LNCaP clone FGC (cell line): ENCODE measurements around the gene ANO2.

Experiments used
- DNase-seq: peaks from one replicate; pipeline ENCODE4 v3.0.0-alpha.2; 2011; ENCODE audit warnings: low read depth
- H3K4me3 ChIP-seq: 2 replicates; pipeline ENCODE4 v1.5.1; 2011; ENCODE audit warnings: mild to moderate bottlenecking, low read depth, low read length, control low read depth
- TF ChIP-seq, protein P1 (sequence below): IDR thresholded peaks from 2 replicates; pipeline ENCODE4 v1.5.1; 2012; ENCODE audit warnings: mild to moderate bottlenecking; ENCODE audit not compliant: control insufficient read depth, insufficient read depth; ENCODE audit errors: extremely low read depth

Gene ANO2

DNA sequence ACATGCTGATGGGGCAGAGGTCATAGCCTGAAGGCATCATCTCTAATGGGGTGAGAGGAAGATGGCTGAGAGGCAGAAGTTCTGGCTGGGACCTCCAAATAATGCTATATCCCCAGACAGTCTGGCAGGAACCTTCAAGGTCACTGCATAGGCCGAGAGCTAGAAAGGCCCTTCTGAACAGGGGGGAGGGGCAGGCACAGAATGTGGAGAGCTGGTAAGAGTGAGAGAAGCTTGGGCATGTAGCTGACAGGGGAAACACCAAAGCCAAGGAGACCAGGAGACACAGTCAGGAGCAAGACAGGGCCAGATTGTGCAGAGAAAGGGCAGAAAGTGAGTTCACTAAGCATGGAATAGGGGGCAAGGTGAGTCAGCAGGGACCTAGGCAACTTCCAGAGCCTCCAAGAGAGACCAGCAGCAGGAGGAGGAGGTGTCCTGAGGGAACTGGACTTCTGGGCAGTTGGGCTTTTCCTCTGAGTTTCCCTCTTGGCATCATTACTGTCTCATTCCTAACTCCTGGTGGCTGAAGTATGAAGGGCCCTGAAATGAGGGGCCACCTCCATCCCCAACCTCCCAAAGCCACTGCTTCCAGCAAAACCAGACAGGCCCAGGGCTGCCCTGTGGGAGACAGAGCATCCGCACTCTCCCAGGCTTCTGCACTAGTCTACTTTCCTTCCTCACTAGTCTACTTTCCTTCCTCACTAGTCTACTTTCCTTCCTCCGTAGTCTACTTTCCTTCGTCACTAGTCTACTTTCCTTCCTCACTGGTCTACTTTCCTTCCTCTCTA lies 17.1 kb downstream of the ANO2 start:
- no peak overlapping the region for H3K4me3 ChIP-seq
- TF ChIP-seq, protein P1, sequence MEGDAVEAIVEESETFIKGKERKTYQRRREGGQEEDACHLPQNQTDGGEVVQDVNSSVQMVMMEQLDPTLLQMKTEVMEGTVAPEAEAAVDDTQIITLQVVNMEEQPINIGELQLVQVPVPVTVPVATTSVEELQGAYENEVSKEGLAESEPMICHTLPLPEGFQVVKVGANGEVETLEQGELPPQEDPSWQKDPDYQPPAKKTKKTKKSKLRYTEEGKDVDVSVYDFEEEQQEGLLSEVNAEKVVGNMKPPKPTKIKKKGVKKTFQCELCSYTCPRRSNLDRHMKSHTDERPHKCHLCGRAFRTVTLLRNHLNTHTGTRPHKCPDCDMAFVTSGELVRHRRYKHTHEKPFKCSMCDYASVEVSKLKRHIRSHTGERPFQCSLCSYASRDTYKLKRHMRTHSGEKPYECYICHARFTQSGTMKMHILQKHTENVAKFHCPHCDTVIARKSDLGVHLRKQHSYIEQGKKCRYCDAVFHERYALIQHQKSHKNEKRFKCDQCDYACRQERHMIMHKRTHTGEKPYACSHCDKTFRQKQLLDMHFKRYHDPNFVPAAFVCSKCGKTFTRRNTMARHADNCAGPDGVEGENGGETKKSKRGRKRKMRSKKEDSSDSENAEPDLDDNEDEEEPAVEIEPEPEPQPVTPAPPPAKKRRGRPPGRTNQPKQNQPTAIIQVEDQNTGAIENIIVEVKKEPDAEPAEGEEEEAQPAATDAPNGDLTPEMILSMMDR, result no peak
- no peak for DNase-seq

DNA sequence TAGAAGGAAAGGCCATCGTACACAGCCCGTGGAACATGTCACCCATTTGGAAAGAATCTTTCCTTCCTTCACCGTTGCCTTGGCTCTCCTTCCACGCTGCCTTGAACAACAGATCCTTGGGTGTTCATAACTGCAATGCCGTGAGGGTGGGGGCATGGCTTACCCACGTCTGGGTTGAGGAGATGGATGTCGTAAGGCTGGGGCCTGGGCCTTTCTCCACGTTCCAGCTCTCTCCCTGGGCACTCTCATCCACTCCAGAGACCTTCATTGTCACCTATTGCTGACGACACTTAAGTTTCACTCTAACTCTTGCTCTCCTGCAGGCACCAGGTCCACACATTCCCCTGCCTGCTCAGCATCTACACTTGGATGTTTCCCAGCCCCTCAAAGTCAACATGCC lies 19.4 kb downstream of the ANO2 start:
- TF ChIP-seq, protein P1, result no peak
- DNase-seq, result no peak
- H3K4me3 ChIP-seq, result no peak overlapping the region

DNA sequence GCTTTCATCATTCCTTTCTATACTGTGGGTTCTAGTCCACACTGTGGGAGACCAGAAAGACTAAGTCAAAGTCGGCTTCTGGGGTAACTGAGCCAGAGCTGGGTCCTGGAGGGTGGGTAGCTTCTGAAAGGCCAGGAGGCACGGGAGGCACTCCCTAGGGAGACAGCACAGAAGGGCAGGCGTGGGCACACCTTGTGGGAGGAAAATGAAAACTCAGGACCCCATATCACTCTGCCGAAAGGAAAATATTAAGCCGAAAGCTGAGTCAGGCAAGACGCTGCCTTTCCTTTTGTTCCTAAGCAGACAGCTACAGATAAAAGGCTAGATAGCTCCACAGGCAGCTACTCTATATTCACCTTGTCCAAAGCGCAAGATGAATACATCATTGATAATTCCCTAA lies 20.7 kb downstream of the ANO2 start:
- H3K4me3 ChIP-seq, result no peak overlapping the region
- TF ChIP-seq, protein P1, result no peak
- DNase-seq, result no peak

DNA sequence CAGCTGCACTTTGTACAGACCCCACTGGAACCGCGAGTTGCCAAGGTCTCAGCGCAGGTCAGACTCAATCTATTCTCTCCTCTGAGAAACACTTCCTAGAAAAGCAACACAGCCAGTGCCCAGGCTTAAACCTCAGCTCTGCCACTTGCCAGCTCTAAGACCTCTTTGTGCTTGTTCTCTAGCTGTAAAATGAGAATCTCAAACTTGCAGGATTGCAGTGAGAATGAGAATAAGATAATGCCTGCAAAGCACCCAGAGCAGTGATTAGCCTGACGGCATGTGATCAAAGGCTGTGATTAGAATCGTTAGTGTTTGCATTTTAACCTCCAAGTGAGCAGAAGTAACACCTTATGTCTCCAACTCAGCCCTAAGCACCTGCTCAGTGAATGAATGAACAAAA lies 21.3 kb downstream of the ANO2 start:
- no peak for DNase-seq
- TF ChIP-seq, protein P1, result no peak

DNA sequence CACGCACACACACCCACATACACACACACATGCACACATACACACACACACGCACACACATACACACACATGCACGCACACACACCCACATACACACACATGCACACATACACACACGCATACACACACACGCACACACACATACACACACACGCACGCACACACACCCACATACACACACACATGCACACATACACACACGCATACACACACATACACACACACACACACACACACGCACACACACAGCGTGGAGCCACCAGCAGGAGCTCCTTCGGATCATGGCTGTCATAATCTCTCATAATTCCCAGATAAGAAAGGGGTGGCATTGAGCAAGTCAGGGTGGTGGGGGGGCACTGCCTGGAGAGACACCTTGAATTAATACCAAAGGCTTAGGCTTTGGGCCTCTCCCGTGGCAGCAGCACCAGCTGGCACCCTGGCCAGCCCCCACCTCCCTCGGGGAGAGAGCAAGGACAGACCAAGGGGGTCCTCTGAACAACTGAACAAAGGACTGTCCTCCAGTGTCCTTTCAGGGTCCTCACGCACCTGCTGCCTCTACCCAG lies 21.9 kb downstream of the ANO2 start:
- no peak overlapping the region for H3K4me3 ChIP-seq
- DNase-seq, result no peak
- TF ChIP-seq, protein P1, result no peak

More for the DNA sequence above, 21.3 kb downstream of the ANO2 start:
- no peak overlapping the region for H3K4me3 ChIP-seq

DNA sequence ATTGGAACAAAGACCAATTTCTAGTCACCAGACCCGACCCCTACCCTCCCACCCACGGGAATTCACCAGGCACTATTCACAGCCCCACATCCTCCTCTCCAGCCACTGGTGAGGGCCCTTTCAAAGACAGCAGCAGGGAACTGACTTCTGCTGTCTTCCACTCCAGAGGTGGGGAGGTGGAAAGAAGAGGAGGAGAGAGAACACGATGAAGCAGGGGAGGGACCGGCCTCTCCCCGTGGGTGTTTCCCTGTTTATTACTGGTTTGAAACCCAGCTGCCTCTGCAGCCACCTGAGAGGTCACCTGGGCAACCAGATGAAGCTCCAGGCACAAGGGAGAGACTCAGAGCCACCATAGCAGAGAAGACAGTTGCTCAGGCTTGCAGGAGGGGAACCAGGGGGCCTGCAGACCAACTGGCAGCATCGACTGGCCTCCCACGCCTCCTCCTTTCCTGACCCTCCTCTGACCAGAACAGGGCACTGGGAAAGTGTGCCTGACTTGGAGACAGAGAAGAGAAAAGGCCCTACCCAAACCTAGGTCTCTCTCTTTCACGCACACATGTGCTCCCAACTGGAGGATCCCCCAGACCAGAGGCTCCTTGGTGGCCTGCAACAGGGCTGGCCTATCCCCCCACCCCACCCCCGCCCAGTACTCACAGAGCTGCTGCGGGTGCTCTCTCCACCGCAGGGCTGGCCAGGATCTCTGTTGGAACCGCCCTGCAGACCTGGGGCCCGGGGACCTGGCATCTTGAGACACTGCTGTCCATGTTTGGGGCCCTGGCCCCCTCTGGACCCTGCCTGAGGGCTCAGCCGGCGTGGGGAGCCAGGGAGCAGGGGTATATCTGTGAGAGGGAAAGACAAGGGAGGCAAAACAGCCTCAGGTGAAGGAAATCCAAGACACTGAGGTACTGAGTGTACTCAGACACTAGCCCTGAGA lies 22.8 kb downstream of the ANO2 start:
- TF ChIP-seq, protein P1, result no peak
- no peak overlapping the region for H3K4me3 ChIP-seq
- no peak for DNase-seq
